COLO668 (cell line): ENCODE data around the gene SART1.
"Not testable (repeated sequence)": the region's sequence is repeated elsewhere in the genome, so short reads cannot be mapped to it uniquely, and the experiment has no call there.

Source experiments
- DNase-seq: peaks from one replicate; lab custom pipeline; 2025; ENCODE audit not compliant: unreplicated experiment; lab: John Stamatoyannopoulos, UW

SART1 gene

GRCh38 chr11:65932558-65932919, 29.0 kb upstream of the SART1 start:
- DNase-seq, result no peak

- no peak for DNase-seq
Measured at GRCh38 chr11:65934014-65934413, 27.5 kb upstream of the SART1 start.

GRCh38 chr11:65937766-65938165, 23.8 kb upstream of the SART1 start:
- no peak for DNase-seq

- DNase-seq, result no peak
Measured at GRCh38 chr11:65941720-65942310, 19.7 kb upstream of the SART1 start.

- DNase-seq, result no peak
Measured at GRCh38 chr11:65942531-65942930, 19.0 kb upstream of the SART1 start.

GRCh38 chr11:65944191-65944590, 17.3 kb upstream of the SART1 start:
- DNase-seq, result no peak

GRCh38 chr11:65944767-65945166, 16.8 kb upstream of the SART1 start:
- DNase-seq, result no peak

- DNase-seq, result peak; percentile 11
Measured at GRCh38 chr11:65945430-65945911, 16.1 kb upstream of the SART1 start, which contains the start of gene TSGA10IP. Gene TSGA10IP, plus strand, starts transcription at chr11:65945480. Its CDS starts 196 bp downstream, at chr11:65945676.

- DNase-seq, result peak; percentile 18
Measured at GRCh38 chr11:65945941-65946558, 15.5 kb upstream of the SART1 start.

- no peak for DNase-seq
Measured at GRCh38 chr11:65946655-65947054, 14.9 kb upstream of the SART1 start.

GRCh38 chr11:65947133-65947532, 14.4 kb upstream of the SART1 start:
- no peak for DNase-seq

- no peak for DNase-seq
Measured at GRCh38 chr11:65947603-65948125, 13.9 kb upstream of the SART1 start.

- not testable (repeated sequence) for DNase-seq
Measured at GRCh38 chr11:65950711-65951110, 10.8 kb upstream of the SART1 start.

GRCh38 chr11:65951641-65952040, 9.9 kb upstream of the SART1 start:
- DNase-seq, result not testable (repeated sequence)

GRCh38 chr11:65952052-65952521, 9.4 kb upstream of the SART1 start:
- DNase-seq, result no peak

GRCh38 chr11:65953471-65953870, 8.1 kb upstream of the SART1 start:
- DNase-seq, result no peak

- DNase-seq, result no peak
Measured at GRCh38 chr11:65954771-65955170, 6.8 kb upstream of the SART1 start.

GRCh38 chr11:65958291-65958690, 3.2 kb upstream of the SART1 start:
- DNase-seq, result no peak

GRCh38 chr11:65958774-65959420, 2.6 kb upstream of the SART1 start:
- peak; percentile 13 for DNase-seq

- no peak for DNase-seq
Measured at GRCh38 chr11:65960824-65961266, 689 bp upstream of the SART1 start.

GRCh38 chr11:65962141-65962564, 619 bp downstream of the SART1 start:
- DNase-seq, result no peak

GRCh38 chr11:65964906-65965305, 3.4 kb downstream of the SART1 start:
- DNase-seq, result no peak
